Ramos (cell line): ENCODE measurements around the gene TSPEAR.

ENCODE experiments used
- in situ Hi-C: fragments of 300-500 bp; cut with MboI; formaldehyde crosslinking; loops from one replicate; pipeline ENCODE4 v1.14.3; 2022; ENCODE audit warnings: low sequenced_read_pairs; ENCODE audit not compliant: unreplicated experiment

The TSPEAR gene

GRCh38 chr21:44711327-44712202 is at the start of gene TSPEAR:
TSPEAR (minus strand) TSS chr21:44711572; CDS start chr21:44711514, 58 bp downstream.
- in situ Hi-C loops, result no loop called here

GRCh38 chr21:44760376-44760775 is 49.0 kb upstream of the TSPEAR start:
- in situ Hi-C loops, result no loop called here

GRCh38 chr21:44759628-44760285 is 48.4 kb upstream of the TSPEAR start:
- in situ Hi-C loops, result no loop called here

- in situ Hi-C loops, result no loop called here
Measured at GRCh38 chr21:44758781-44759627, 47.6 kb upstream of the TSPEAR start.

GRCh38 chr21:44758141-44758561 is 46.8 kb upstream of the TSPEAR start:
- in situ Hi-C loops, result no loop called here

- in situ Hi-C loops, result no loop called here
Measured at GRCh38 chr21:44757731-44758130, 46.4 kb upstream of the TSPEAR start.

GRCh38 chr21:44756423-44757185 is 45.2 kb upstream of the TSPEAR start:
- in situ Hi-C loops, result no loop called here

- in situ Hi-C loops, result no loop called here
Measured at GRCh38 chr21:44755227-44755626, 43.9 kb upstream of the TSPEAR start.

GRCh38 chr21:44753357-44753756 is 42.0 kb upstream of the TSPEAR start:
- in situ Hi-C loops, result no loop called here

GRCh38 chr21:44752671-44753235 is 41.4 kb upstream of the TSPEAR start:
- in situ Hi-C loops, result no loop called here

GRCh38 chr21:44751799-44752636 is 40.6 kb upstream of the TSPEAR start:
- in situ Hi-C loops, result no loop called here

- in situ Hi-C loops, result no loop called here
Measured at GRCh38 chr21:44751186-44751798, 39.9 kb upstream of the TSPEAR start.

- in situ Hi-C loops, result no loop called here
Measured at GRCh38 chr21:44750675-44751025, 39.3 kb upstream of the TSPEAR start.

GRCh38 chr21:44749759-44750674 is 38.6 kb upstream of the TSPEAR start:
- in situ Hi-C loops, result no loop called here

GRCh38 chr21:44749116-44749758 is 37.9 kb upstream of the TSPEAR start:
- in situ Hi-C loops, result no loop called here

- in situ Hi-C loops, result no loop called here
Measured at GRCh38 chr21:44748621-44749020, 37.2 kb upstream of the TSPEAR start.
